Frontal cortex (tissue), 4 donors: ENCODE measurements around the gene CDH4. TPM values are rescaled to one million over a fixed set of nuclear protein-coding genes. Genes with fewer than 3 reads are reported as not detected.

Experiments
- DNase-seq, 2 donors: peaks; one replicate each; pipeline ENCODE4 v3.0.0; 2012; ENCODE audit warnings: low spot score in 2 of 2
- FAIRE-seq: peaks from 2 replicates; lab custom pipeline; 2012; peaks lifted over from hg19 to GRCh38; lab: Jason Lieb, UNC
- total RNA-seq: library from RNA; depleted of rRNA; stranded (reverse); fragments of >200 nt; gene quantifications from one replicate; pipeline ENCODE4 v1.2.3, GENCODE V29; 2014
- donor health status: control.
- donor health status: control.
- donor health status: control.

CDH4 gene
- total RNA-seq, 1 donor from 2014 or later, result 22.8 TPM

DNA sequence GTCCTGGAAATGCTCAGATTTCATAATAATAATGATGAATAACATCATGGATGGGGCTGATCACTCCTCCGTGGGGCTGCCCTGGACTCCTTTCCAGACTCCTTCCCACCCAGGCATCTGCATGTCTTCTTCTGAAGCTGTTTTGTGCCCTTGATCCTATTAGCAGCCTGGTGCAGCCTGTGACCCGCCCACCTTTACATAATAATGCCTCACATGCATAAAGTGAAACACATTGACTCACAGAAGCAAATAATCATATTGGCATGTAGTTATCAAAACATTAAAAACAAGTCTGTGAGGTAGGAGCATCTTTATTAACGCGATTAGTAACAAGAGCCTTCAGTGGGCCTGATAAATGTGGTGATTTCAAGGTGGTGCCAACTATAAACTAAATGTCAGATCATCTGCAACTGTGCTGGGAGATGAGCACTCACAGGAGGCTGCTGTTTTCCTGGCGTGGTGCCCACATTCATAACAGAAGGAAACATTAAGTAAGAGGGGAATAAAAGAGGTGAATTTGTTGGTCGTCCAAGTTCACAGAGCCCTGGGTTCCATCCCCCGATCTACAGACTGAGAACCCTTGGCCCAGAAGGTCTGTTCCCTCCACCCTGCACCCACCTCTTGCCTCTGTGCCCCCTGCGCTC is 344.7 kb downstream of the CDH4 start:
- FAIRE-seq (no peak), DNase-seq (no peak)

DNA sequence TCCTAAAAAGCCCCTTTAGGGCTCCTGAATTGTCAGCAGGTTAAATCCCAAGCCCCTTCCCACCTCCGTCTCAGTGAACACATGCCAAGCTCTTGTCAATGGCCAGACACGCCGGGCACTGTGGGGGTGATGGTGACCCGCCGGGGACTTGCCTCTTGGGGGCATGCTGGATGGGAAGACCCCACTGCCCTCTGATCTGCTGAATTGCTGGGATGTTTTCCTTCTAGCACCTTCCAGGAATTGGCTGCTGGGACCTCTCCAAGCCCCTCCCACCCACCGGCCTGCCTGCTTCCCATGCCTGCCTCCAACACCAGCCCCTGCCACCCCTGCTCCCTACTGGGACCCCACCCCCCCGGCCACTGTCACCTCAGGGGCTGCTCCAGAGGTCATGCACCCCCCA is 345.9 kb downstream of the CDH4 start:
- DNase-seq (no peak), FAIRE-seq (no peak)

DNA sequence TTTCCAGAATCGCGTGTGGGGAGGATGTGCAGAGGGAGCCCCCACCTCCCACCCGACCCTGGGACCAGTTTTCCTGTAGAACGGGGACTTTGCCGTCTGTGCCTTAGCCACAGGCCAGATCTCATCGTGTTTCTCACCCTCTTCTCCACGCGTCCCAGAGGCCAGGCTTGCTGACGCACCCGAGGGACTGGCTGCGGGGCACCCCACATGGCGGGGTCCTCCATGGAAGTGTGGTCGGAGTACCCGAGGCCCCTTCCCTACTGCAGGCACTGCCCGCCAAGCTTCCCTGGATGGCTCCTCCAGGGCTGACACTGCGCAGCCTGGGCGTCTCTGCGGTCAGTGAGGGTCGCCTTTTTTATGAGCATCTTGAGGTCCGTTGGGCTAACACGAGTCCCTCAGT is 346.5 kb downstream of the CDH4 start:
- FAIRE-seq, result no peak

DNA sequence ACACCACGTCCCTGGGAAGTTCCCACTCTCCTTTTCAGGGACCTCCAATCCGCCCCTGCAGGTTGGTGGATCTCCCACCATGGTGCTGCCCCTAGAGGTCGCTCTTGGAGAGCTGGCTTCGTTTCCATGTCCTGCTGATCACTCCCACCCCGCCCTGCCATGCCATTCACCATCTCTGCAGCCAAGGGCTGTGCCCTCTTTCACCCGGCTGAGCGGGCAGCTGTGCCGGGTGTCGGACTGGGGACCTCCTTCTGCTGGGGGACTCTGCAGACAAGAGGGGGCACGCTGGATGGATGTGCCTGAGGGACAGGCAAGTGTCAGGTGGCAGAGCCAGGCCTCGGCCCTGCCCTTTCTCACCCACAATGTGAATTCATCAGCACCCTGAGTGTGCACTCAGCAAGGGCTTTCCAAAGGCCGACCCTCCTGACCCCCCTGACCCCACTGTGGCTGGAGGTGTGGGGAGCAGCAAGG is 347.0 kb downstream of the CDH4 start:
- DNase-seq (no peak), FAIRE-seq (no peak)

More for the DNA sequence above, 346.5 kb downstream of the CDH4 start:
- no peak for DNase-seq

DNA sequence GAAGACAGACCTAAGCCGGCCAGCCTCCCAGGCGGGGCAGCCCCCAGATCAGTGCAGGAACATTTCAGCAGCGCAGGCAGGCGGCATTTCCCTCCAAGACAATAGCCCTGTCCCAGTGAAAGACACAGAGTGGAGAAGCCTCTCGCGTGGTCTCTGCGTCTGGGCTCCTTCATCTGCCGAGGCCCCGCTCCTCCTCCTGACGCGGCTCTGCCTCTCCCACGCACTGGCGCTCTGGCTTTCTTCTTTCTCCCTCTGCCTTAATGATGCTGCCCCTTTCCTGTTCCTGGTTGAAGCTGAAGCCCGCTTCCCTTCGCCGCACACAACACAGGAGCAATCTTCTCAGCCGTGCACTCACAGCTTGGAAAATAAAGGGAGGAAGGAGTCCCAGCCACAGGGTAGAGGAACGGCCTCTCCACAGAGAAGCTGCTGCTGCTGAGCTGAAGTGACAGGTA is 347.5 kb downstream of the CDH4 start:
- DNase-seq (peak in 1 of 2 donors; percentile 51), FAIRE-seq (no peak)

DNA sequence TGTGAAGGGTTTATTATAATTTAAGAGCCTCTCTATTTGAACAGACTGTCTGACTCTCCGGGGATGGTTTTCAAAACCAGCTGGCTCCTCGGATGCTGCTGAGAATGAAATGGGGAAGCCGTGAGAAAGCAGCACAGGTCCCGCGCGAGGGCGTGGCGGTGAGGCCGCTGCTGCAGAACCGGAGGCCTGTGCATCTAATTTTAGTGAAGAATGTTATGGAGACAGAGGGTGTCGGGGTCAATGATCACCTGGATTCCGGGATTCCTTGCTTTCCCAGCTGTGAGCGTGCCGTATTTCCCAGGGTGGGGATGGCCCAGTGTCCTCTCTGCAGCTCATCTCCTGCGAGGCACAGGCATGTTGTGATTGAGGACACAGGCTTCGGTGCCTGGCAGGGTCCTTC is 348.0 kb downstream of the CDH4 start:
- peak in 1 of 2 donors; percentile 33 for DNase-seq
- no peak for FAIRE-seq

DNA sequence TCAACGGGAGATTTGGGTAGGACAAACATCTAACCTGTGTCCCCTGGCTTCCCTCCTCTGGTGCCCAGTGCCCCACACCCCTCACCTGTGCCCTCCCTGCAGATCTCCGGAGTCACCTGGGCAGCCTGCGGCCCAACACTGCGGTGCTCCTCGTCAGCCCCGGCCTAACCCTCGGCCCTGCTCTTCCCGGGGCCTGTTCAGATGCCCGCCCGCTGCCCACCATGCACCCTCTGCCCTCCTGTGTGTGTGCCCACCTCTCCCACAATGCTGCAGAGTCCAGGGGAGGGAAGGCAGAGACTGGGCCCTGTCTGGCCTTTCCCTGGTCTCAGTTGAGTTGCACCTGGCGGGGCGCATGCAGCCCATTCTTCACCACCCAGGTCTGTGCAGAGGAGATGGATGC is 349.3 kb downstream of the CDH4 start:
- FAIRE-seq (no peak), DNase-seq (no peak)

DNA sequence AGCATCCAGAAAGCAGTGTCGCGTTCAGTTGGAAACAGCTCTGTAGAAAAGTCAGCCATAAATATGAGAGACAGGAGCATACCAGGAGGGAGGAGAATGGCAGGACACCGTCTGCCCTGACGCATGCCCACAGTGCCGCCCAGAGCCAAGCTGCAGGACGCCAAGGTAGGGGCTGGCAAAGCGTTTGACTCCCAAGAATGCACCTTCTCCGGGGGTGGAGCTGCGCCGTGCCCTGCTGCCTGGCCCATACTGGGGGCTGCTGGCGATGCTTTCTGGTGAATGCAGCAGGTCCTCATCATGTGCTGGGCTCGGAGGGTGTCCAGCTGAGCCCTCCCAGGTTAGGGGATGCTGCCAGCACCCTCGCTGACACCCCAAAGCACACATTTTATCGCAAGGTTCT is 349.8 kb downstream of the CDH4 start:
- no peak for DNase-seq
- no peak for FAIRE-seq

DNA sequence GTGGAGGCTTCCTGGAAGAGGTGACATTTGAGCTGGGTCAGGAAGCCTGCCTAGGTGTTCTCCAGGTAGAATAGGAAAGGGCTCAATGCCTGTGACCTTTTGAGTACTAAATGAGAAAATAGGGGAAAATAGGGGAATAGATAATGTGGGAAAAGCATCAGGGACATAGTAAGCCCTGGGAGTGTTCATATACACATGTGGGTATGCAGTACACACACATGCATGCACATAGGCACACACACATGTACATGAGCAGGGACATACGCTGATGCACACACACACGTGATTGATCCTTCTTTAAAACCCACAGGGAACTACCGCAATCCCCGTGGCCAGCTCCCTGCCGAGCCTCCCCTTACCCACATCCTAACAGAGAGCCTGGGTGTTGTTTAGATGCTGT is 351.7 kb downstream of the CDH4 start:
- DNase-seq, result no peak
- no peak for FAIRE-seq

DNA sequence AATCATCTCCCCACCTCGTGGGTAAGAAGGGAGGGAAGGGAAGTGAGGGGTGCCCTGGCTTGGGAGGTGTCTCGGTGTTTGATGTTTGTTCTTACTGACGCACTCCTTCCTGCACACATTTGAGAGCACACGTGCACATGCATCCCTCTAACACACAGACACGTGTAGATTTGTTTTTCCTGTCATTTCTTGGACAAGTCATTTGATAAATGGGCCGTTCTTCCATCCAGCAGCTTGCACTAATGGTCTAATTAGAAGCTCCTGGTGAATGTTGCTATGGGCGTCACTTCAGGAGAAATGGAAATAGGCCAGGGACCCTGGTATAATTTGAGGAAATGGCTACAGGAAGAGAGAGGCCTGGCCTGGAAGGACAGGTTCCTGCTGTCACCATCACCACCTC is 352.5 kb downstream of the CDH4 start:
- DNase-seq, result no peak

DNA sequence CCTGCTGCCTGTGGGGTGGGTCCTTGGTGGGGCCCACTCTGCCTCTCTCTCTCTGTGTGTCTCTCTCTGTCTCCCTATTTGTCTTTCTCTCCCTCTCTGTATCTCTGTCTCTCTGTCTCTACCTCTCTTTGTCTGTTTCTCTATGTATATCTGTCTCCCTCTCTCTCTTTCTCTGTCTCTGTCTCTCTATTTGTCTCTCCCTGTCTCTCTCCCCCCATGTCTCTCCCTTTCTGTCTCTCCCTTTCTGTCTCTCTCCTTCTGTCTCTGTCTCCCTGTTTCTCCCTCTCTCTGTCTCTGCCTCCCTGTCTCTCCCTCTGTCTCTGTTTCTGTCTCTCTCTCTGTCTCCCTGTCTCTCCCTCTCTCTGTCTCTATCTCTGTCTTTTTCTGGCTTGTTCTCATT is 353.2 kb downstream of the CDH4 start:
- no peak for DNase-seq
- FAIRE-seq, result no peak

More for the DNA sequence above, 352.5 kb downstream of the CDH4 start:
- no peak for FAIRE-seq

DNA sequence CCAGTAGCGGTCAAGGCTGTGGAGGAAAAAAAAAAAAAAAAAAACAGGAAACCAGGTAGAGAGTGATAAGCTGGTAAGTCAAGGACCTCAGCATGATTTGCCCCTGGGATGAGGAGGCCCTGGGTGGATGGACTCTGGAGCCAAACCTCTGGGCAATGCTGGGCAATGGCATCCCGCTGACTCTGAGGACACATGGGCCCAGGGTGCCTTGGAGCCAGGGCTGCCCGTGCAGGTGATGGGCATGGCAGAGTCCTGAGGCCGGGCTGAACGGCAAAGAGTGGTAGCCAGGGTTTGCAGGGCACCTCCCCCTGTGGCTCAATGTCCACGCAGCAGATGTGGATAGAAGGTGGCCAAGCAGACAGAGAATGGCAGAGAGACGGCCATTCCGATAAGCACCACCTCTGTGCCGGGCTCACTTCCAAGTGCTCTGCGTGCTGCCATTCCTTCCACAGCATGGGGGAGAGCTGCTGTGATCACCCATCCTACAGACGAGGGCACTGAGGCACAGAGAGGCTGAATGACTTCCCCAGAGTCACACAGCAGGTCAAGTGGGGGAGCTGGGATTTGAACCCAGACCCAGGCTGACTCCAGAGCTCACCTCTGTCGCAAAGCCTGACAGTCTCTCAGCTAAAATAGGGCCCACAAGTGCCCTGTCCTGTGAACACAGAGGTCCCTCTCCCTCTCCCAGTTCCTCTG is 353.9 kb downstream of the CDH4 start:
- no peak for DNase-seq
- FAIRE-seq, result no peak

DNA sequence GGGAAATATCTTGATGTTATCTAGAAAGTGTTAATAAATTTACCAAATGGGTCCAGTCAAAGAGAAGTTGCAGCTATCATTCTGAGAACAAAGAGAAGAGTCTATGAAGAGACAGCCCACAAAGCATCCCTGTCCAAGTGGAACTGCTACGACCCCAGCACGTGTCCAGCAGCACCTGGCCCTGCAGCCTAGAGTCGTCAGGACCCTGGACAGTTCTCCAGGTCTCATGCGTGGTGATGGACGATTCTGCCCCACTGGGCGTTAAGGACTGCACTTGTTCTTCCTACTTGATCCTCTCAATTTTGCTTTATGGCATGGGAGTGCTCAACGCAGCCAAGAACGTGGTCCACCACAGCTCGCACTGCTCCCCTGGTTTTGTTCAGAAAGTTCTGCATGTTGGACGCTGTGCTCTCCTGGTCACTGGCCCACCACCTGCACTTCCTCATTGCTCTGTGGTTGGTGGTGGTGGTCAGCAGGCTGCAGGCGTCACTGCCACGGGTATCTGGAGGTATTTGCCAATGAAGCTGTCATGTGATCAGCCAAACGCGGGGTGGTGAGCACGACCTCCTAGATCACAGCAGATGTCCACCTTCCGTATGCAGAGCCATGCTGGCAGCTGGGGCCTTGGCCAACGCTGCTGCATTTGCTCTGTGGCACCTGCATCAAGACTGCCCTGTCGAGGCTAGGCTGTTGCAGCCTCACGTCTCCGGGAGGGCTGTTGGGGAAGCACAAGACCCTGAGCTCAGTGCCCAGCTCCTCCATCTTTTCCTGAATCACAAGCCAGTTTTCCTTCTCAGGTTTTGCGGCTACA is 356.4 kb downstream of the CDH4 start:
- FAIRE-seq (no peak), DNase-seq (no peak)

DNA sequence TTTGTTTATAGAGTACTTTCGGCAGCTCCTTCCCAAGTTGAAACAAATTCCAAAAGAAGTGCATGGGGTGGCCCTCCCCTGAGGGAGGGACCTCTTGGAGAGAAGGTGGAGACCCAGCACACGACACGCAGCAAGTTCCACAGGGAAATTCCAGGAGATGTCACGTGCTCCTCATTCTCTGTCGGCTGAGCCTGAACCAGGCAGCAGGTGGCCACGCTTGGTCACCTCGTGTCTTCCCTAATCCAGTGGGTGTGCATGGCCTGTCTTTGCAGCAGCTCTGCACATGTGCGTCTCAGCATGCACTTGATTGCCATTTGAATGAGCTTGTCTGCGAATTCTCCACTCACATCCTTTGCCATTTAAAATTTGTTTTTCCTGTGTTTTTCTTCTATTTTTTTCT is 357.4 kb downstream of the CDH4 start:
- FAIRE-seq, result no peak

DNA sequence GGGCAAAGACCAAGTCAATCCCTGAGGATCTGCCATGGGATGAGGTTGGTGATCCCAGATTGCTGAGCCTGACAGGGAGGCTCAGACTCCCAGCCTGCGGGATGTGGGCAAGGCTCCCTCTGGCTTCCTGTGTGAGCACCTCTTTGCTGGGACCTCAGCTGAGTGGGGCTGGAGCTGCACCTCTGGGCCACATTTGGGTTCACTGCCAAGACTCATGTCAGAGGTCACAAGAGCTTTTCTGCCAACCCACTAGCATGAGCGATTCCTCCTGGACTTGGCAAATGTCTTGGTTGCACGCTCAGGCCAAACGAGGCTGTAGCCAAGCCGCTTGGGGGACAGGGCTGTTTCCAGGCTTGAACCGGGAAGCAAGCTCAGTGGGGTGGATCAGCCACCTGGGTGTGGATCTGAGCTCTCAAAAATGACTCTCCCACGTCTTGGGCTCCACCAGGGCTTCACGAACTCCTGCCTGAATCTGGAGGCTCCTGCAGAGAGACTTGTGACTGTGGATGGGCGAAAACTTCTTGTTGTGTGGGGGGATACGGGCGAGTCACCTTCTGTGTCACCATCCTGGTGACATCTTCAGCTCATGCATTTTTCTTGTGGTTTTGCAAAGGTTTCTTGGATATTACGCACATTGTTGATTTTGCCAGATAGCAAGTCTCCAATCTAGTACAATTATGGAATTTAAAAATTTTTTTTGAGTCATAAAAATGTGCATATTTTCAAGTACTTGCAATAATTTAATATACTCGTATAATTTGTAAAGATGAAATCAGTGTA is 359.5 kb downstream of the CDH4 start:
- FAIRE-seq (no peak), DNase-seq (no peak)

More for the DNA sequence above, 357.4 kb downstream of the CDH4 start:
- DNase-seq, result no peak

DNA sequence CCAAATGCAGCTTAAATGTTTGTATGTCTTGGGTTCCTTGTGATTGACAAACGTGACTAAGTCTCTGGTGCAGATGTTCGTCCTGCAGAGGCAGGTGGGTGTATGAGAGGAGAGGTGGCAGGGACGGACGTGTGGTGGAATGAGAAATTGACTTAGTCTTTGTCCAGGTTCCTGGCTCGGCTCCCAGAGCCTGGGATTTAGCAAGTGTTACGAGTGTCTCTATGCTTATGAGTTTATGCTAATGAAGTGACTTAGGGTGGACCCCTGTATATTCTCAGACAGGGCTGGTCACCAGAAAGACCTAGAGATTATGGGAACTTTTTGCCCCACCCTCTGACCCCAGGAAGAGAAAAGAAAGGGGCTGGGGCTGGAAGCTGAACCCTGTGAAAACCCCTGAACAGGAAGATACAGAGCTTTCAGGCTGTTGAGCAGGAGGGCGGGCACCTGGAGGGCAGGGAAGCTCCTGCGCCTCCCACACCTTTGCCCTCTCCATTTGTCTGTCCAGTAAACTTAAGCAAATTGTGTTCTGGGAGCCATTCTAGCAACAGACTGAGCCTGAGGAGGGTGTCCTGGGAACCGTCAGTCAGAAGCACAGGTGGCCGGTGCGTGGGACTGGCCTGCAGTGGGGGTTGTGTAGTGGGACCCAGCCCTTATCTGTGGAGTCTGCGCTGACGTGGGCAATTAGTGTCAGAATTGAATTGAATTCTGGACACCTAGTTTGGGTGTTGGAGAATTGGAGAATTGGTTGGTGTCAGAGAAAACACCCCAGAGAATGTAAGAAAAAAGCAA is 362.1 kb downstream of the CDH4 start:
- FAIRE-seq, result no peak
- DNase-seq, result no peak

DNA sequence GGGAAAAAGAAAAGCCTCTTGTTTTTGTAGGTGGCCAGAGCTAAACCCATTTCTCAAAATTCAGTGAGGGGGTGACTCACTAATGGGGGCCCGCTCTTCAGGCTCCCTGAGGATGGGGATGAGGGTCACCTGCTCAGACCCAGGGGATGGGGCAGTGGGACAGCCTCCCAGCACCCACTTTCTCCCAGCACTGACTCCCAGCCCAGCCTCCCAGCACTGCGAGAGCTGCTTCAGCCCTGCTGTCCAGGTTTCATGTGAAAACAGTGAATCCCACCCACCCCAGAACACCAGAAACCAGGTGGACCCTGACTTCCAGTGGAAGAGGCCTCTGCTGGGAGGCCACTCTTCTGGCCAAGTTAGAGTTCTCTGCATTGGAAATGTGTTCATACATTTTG is 362.6 kb downstream of the CDH4 start:
- DNase-seq, result no peak
- no peak for FAIRE-seq

DNA sequence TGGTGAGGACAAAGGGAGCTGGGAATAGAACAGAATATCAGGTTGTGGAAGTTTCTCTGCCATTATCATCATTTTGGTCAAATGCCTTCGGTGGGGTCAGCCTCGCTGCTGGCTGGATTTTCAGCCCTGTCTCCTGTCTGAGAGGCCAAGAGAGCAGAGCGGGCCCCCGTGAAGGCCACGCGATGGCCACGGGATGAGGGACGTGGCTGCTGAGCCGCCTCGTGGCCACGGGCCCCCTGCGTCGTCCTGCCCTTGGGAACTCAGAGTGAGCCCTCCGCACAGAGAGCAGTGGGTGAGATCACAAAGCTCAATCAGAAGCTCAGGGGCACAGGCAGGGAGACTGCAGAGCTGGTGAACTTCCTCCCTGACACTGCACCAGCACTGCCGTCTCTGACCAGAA is 363.7 kb downstream of the CDH4 start:
- DNase-seq, result no peak
- FAIRE-seq, result no peak

DNA sequence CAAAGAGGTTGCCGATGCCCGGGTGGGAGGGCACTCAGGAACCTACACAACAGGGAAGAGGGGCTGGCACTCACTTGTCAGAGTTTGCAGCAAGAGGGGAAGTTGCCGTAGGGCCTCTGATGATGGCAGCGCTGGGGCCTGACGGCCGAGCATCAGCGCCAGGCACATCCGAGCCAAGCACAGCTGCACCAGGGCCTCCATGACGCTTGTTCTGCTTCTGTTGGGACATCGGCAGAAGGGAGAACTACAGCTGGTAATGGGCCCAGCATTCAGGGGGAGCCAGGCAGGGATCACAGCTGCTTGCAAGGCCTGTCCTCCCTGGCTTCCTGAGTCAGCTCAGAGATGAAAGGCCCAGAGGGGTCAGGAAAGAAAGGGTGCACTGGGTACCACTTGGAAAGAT is 367.7 kb downstream of the CDH4 start:
- FAIRE-seq (no peak), DNase-seq (peak in 1 of 2 donors; percentile 46)
